NCI-H510A (cell line): Measurements from ENCODE around the gene ROMO1.

Source experiments
- DNase-seq: peaks from one replicate; lab custom pipeline; 2025; lab: John Stamatoyannopoulos, UW

Gene ROMO1

GRCh38 chr20:35699127-35699956, at the start of gene ROMO1, which contains the start of gene NFS1:
TSS of gene ROMO1 (plus strand) at chr20:35699405. CDS start at chr20:35699633, 228 bp downstream.
TSS of gene NFS1 (minus strand) at chr20:35699352. CDS start at chr20:35699288, 64 bp downstream.
- peak; percentile 67 for DNase-seq

GRCh38 chr20:35650632-35651031, 48.6 kb upstream of the ROMO1 start:
- no peak for DNase-seq

GRCh38 chr20:35651958-35652357, 47.2 kb upstream of the ROMO1 start:
- DNase-seq, result no peak

- DNase-seq, result no peak
Measured at GRCh38 chr20:35652641-35653429, 46.4 kb upstream of the ROMO1 start.

GRCh38 chr20:35653430-35653734, 45.8 kb upstream of the ROMO1 start:
- DNase-seq, result no peak

GRCh38 chr20:35653893-35654292, 45.3 kb upstream of the ROMO1 start:
- no peak for DNase-seq

- DNase-seq, result no peak
Measured at GRCh38 chr20:35654415-35654814, 44.8 kb upstream of the ROMO1 start.

- DNase-seq, result no peak
Measured at GRCh38 chr20:35657271-35657670, 41.9 kb upstream of the ROMO1 start.

GRCh38 chr20:35660122-35660937, 38.9 kb upstream of the ROMO1 start:
- DNase-seq, result no peak

- no peak for DNase-seq
Measured at GRCh38 chr20:35661053-35661452, 38.2 kb upstream of the ROMO1 start.

GRCh38 chr20:35661908-35662307, 37.3 kb upstream of the ROMO1 start:
- no peak for DNase-seq

GRCh38 chr20:35662551-35662950, 36.7 kb upstream of the ROMO1 start:
- no peak for DNase-seq

- peak; percentile 15 for DNase-seq
Measured at GRCh38 chr20:35663516-35664465, 35.4 kb upstream of the ROMO1 start.

GRCh38 chr20:35664466-35665206, 34.6 kb upstream of the ROMO1 start, which contains the start of the genes CPNE1 and RBM12:
TSS of gene CPNE1 (minus strand) at chr20:35664900. CDS start at chr20:35632923, 31,977 bp downstream.
TSS of gene RBM12 (minus strand) at chr20:35664900. CDS start at chr20:35655322, 9,578 bp downstream.
- DNase-seq, result peak; percentile 90

- no peak for DNase-seq
Measured at GRCh38 chr20:35665949-35666288, 33.3 kb upstream of the ROMO1 start.

- DNase-seq, result no peak
Measured at GRCh38 chr20:35669221-35669620, 30.0 kb upstream of the ROMO1 start.

GRCh38 chr20:35669681-35670080, 29.5 kb upstream of the ROMO1 start:
- no peak for DNase-seq

GRCh38 chr20:35673884-35674283, 25.3 kb upstream of the ROMO1 start:
- DNase-seq, result no peak

- no peak for DNase-seq
Measured at GRCh38 chr20:35674921-35675320, 24.3 kb upstream of the ROMO1 start.

GRCh38 chr20:35680452-35681183, 18.6 kb upstream of the ROMO1 start:
- DNase-seq, result no peak
